ENCODE measurements around the gene PDF.

PDF gene

DNA sequence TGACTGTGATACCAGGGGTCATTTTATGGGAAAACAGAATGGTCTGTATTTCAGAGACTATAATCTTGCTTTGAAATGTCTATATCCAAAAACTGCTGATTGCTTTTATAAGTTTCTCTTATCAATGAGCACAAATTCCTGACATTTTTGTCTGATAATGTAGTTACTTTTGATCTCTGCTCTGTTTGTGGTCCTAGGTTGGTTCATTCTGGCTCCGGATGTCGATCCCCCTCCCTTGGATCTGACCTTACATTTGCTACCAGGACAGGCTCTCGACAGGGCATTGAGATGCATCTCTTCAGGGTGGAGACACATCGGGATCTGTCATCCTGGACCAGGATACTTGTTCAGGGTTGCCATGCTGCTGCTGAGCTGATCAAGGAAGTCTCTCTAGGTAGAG lies 46.5 kb downstream of the PDF start:
- H3K4me1 Mint-ChIP-seq = no peaks in the 10 kb centered on the region
- DNase-seq (ENCODE audit: low spot score in 2 of 2) (no peak), ATAC-seq (replicated peaks; ENCODE audit: extremely low read depth, poor library complexity, severe bottlenecking) (no peak)
- no peaks in the 10 kb centered on the region for H3K27me3 Mint-ChIP-seq
- no peak overlapping the region for H3K4me3 Mint-ChIP-seq
- H3K9me3 Mint-ChIP-seq = no peaks in the 10 kb centered on the region
- peaks cover 9% of the 10 kb centered on the region for H3K36me3 Mint-ChIP-seq (ENCODE audit: insufficient read depth)
- H3K27ac Mint-ChIP-seq (ENCODE audit: low read depth) = no peak overlapping the region

- Mint-ChIP-seq H3K9me3 (no peaks in the 10 kb centered on the region), H3K27me3 (no peaks in the 10 kb centered on the region), H3K27ac (ENCODE audit: low read depth) (no peak overlapping the region), H3K4me3 (no peak overlapping the region), H3K36me3 (ENCODE audit: insufficient read depth) (peaks cover 8% of the 10 kb centered on the region), H3K4me1 (peaks cover 6% of the 10 kb centered on the region)
- DNase-seq (ENCODE audit: low spot score in 2 of 2) = no peak
- no peak for ATAC-seq (replicated peaks; ENCODE audit: extremely low read depth, poor library complexity, severe bottlenecking)
Measured at GRCh38 chr16:69277413-69277812, 53.0 kb downstream of the PDF start.
